Erythroblast (primary cell): ENCODE results near the gene ATXN7L1.
"Not testable (repeated sequence)": the region's sequence is repeated elsewhere in the genome, so short reads cannot be mapped to it uniquely, and the experiment has no call there.

Experiments
- DNase-seq, 2 experiments: peaks; one replicate each; lab custom pipeline; 2025; lab: John Stamatoyannopoulos, UW
- GATA1 ChIP-seq: IDR thresholded peaks from 2 replicates; pipeline ENCODE4 v1.6.1; 2011; ENCODE audit warnings: low read depth, mild to moderate bottlenecking, control low read depth, low read length, moderate library complexity
- POLR2A ChIP-seq: IDR thresholded peaks from 2 replicates; pipeline ENCODE4 v1.6.1; 2011; ENCODE audit warnings: mild to moderate bottlenecking, low read length

Gene ATXN7L1

GRCh38 chr7:105800849-105801534, 75.4 kb downstream of the ATXN7L1 start:
- TF ChIP-seq GATA1 (no peak), POLR2A (no peak)
- DNase-seq, result no peak

- DNase-seq, result no peak
- TF ChIP-seq POLR2A (no peak), GATA1 (no peak)
These were observed 76.0 kb downstream of the ATXN7L1 start for GRCh38 chr7:105800442-105800841.

GRCh38 chr7:105799677-105800076, 76.7 kb downstream of the ATXN7L1 start:
- no peak for TF ChIP-seq GATA1
- TF ChIP-seq POLR2A, result no peak
- DNase-seq, result no peak

GRCh38 chr7:105799006-105799405, 77.4 kb downstream of the ATXN7L1 start:
- no peak for DNase-seq
- TF ChIP-seq POLR2A (no peak), GATA1 (no peak)

- no peak for DNase-seq
- TF ChIP-seq POLR2A (no peak), GATA1 (no peak)
These were observed 78.7 kb downstream of the ATXN7L1 start for GRCh38 chr7:105797652-105798051.

- TF ChIP-seq POLR2A (no peak), GATA1 (no peak)
- DNase-seq, result no peak
These were observed 80.0 kb downstream of the ATXN7L1 start for GRCh38 chr7:105796365-105796764.

- DNase-seq, result no peak
- TF ChIP-seq POLR2A, result no peak
- no peak for TF ChIP-seq GATA1
These were observed 81.4 kb downstream of the ATXN7L1 start for GRCh38 chr7:105794741-105795729.

GRCh38 chr7:105792488-105793370, 83.7 kb downstream of the ATXN7L1 start:
- no peak for DNase-seq
- TF ChIP-seq POLR2A (no peak), GATA1 (no peak)

GRCh38 chr7:105791926-105792325, 84.5 kb downstream of the ATXN7L1 start:
- TF ChIP-seq GATA1 (no peak), POLR2A (no peak)
- no peak for DNase-seq

GRCh38 chr7:105790996-105791395, 85.4 kb downstream of the ATXN7L1 start:
- TF ChIP-seq GATA1 (no peak), POLR2A (no peak)
- DNase-seq, result no peak

GRCh38 chr7:105790452-105790851, 85.9 kb downstream of the ATXN7L1 start:
- DNase-seq, result not testable (repeated sequence)

GRCh38 chr7:105788816-105789349, 87.5 kb downstream of the ATXN7L1 start:
- no peak for TF ChIP-seq GATA1
- TF ChIP-seq POLR2A, result no peak
- DNase-seq, result no peak

GRCh38 chr7:105788356-105788755, 88.0 kb downstream of the ATXN7L1 start:
- TF ChIP-seq POLR2A, result no peak
- TF ChIP-seq GATA1, result no peak

More at GRCh38 chr7:105788356-105788755, 88.0 kb downstream of the ATXN7L1 start:
- no peak for DNase-seq
